H1 (cell line): Measurements from ENCODE around the gene NRDE2. TPM values are rescaled to one million over a fixed set of nuclear protein-coding genes. Genes with fewer than 3 reads are reported as not detected.

Source experiments
- CTCF ChIA-PET: fragments of 300-600 bp; sonication (Branson Sonifier 250); formaldehyde crosslinking; loops from one replicate; lab custom pipeline; 2021; ENCODE audit not compliant: partially characterized antibody; lab: Charles Lee
- POLR2A ChIA-PET: fragments of 300-600 bp; sonication (Branson Sonifier 250); formaldehyde crosslinking; loops from one replicate; lab custom pipeline; 2021; ENCODE audit warnings: inconsistent platforms; ENCODE audit not compliant: partially characterized antibody; lab: Charles Lee
- DNase-seq, 2 experiments: peaks; one replicate each; pipeline versions ENCODE4 v3.0.0 to v3.0.0-alpha.2; 2010 to 2022; ENCODE audit warnings: low spot score in 2 of 2, low read depth in 1 of 2, mixed read lengths in 1 of 2
- FAIRE-seq: peaks from 2 replicates; lab custom pipeline; 2011; peaks lifted over from hg19 to GRCh38; lab: Jason Lieb, UNC
- H2AFZ ChIP-seq: 2 replicates; pipeline ENCODE4 v1.8.1; 2012; ENCODE audit warnings: low read length, inconsistent platforms
- H2AK5ac ChIP-seq: 2 replicates; pipeline ENCODE4 v1.6.1; 2013; ENCODE audit warnings: low read depth, low read length
- H2BK120ac ChIP-seq: replicated peaks from 2 replicates; pipeline ENCODE3; 2013; ENCODE audit warnings: low read depth, low read length, inconsistent platforms
- H2BK12ac ChIP-seq: 2 replicates; pipeline ENCODE4 v1.6.1; 2013; ENCODE audit warnings: low read depth, low read length
- H2BK15ac ChIP-seq: 2 replicates; pipeline ENCODE4 v1.6.1; 2013; ENCODE audit warnings: low read length
- H2BK20ac ChIP-seq: 2 replicates; pipeline ENCODE4 v1.6.1; 2013; ENCODE audit warnings: low read length
- H2BK5ac ChIP-seq: 2 replicates; pipeline ENCODE4 v1.6.1; 2013; ENCODE audit warnings: low read depth, low read length
- H3K14ac ChIP-seq: 2 replicates; pipeline ENCODE4 v1.6.1; 2013; ENCODE audit warnings: inconsistent platforms; ENCODE audit not compliant: insufficient read length
- H3K18ac ChIP-seq: 2 replicates; pipeline ENCODE4 v1.6.1; 2013; ENCODE audit warnings: low read length; ENCODE audit errors: extremely low read depth
- H3K23ac ChIP-seq: 2 replicates; pipeline ENCODE4 v1.6.1; 2013; ENCODE audit warnings: inconsistent platforms; ENCODE audit not compliant: insufficient read length
- H3K23me2 ChIP-seq: 2 replicates; pipeline ENCODE4 v1.6.1; 2013; ENCODE audit warnings: low read depth, low read length
- H3K27ac ChIP-seq: 2 replicates; pipeline ENCODE4 v1.6.1; 2011; ENCODE audit warnings: low read depth, low read length, inconsistent platforms
- H3K27me3 ChIP-seq, 4 experiments: replicated peaks in 1 of 4; 1 replicate in 1 of 4; 2 replicates in 3 of 4; pipeline versions ENCODE4 v1.6.1 to v1.8.1; 2011 to 2013; ENCODE audit warnings: low read length in 3 of 4, mild to moderate bottlenecking in 3 of 4, inconsistent platforms in 2 of 4, mixed read lengths in 2 of 4, moderate library complexity in 1 of 4; ENCODE audit not compliant: control insufficient read depth in 3 of 4, insufficient read depth in 3 of 4; ENCODE audit errors: extremely low read depth in 1 of 4
- H3K36me3 ChIP-seq, 4 experiments: 2 replicates each; pipeline versions ENCODE4 v1.6.1 to v1.8.1; 2011 to 2013; ENCODE audit warnings: mild to moderate bottlenecking in 4 of 4, low read length in 3 of 4, moderate library complexity in 2 of 4, control low read depth in 1 of 4, inconsistent platforms in 1 of 4; ENCODE audit not compliant: insufficient read depth in 4 of 4, control insufficient read depth in 2 of 4
- H3K4ac ChIP-seq: replicated peaks from 2 replicates; pipeline ENCODE3; 2013; ENCODE audit warnings: low read length, low read depth, mixed read lengths, inconsistent platforms; ENCODE audit not compliant: insufficient read length
- H3K4me1 ChIP-seq, 4 experiments: replicated peaks in 1 of 4; 1 replicate in 1 of 4; 2 replicates in 3 of 4; pipeline versions ENCODE4 v1.6.1 to v1.8.1; 2011 to 2013; ENCODE audit warnings: low read length in 3 of 4, inconsistent platforms in 2 of 4, mixed read lengths in 1 of 4; ENCODE audit not compliant: insufficient read depth in 4 of 4, control insufficient read depth in 3 of 4
- H3K4me2 ChIP-seq, 2 experiments: 2 replicates each; pipeline versions ENCODE4 v1.6.1 to v1.8.1; 2011 to 2013; ENCODE audit warnings: low read depth in 2 of 2, low read length in 2 of 2, control low read depth in 1 of 2, inconsistent platforms in 1 of 2, mild to moderate bottlenecking in 1 of 2; ENCODE audit not compliant: insufficient read depth in 1 of 2
- H3K4me3 ChIP-seq, 4 experiments: fragments of 200-600, 300-600 bp in 1 of 4; sonication (generic), shearing (Covaris generic), sonication (Bioruptor Twin) in 1 of 4; 2 replicates each; pipeline versions ENCODE4 v1.5.1 to v1.8.1; 2011 to 2016; ENCODE audit warnings: low read length in 4 of 4, low read depth in 3 of 4, control low read depth in 2 of 4, inconsistent platforms in 2 of 4, mild to moderate bottlenecking in 2 of 4, mixed read lengths in 1 of 4, moderate library complexity in 1 of 4; ENCODE audit not compliant: insufficient read depth in 2 of 4; ENCODE audit errors: extremely low read depth in 1 of 4
- H3K56ac ChIP-seq: replicated peaks from 2 replicates; pipeline ENCODE3; 2013; ENCODE audit warnings: low read depth, mild to moderate bottlenecking, mixed read lengths, low read length, inconsistent platforms; ENCODE audit not compliant: insufficient read length
- H3K79me1 ChIP-seq: 2 replicates; pipeline ENCODE4 v1.6.1; 2013; ENCODE audit warnings: low read depth, low read length, control low read depth
- H3K79me2 ChIP-seq, 2 experiments: 2 replicates each; pipeline versions ENCODE4 v1.6.1 to v1.8.1; 2012 to 2013; ENCODE audit warnings: low read length in 2 of 2, mild to moderate bottlenecking in 2 of 2, inconsistent platforms in 1 of 2; ENCODE audit not compliant: insufficient read depth in 2 of 2, control insufficient read depth in 1 of 2
- H3K9ac ChIP-seq, 4 experiments: replicated peaks in 1 of 4; 1 replicate in 1 of 4; 2 replicates in 3 of 4; pipeline versions ENCODE4 v1.6.1 to v1.8.1; 2011 to 2013; ENCODE audit warnings: low read depth in 3 of 4, low read length in 3 of 4, control low read depth in 2 of 4, mild to moderate bottlenecking in 2 of 4, moderate library complexity in 2 of 4, inconsistent platforms in 1 of 4; ENCODE audit errors: extremely low read depth in 1 of 4
- H3K9me3 ChIP-seq, 2 experiments: 2 replicates each; pipeline versions ENCODE4 v1.6.1 to v1.8.1; 2012 to 2013; ENCODE audit warnings: mild to moderate bottlenecking in 2 of 2, moderate library complexity in 2 of 2, control low read depth in 1 of 2, inconsistent platforms in 1 of 2, low read depth in 1 of 2, low read length in 1 of 2, mixed read lengths in 1 of 2; ENCODE audit not compliant: insufficient read depth in 2 of 2
- H4K20me1 ChIP-seq, 2 experiments: replicated peaks in 1 of 2; 2 replicates each; pipeline versions ENCODE3 to v1.8.1; 2011 to 2013; ENCODE audit warnings: inconsistent platforms in 2 of 2, low read length in 2 of 2, mild to moderate bottlenecking in 1 of 2; ENCODE audit not compliant: insufficient read depth in 2 of 2, control insufficient read depth in 1 of 2
- H4K5ac ChIP-seq: 2 replicates; pipeline ENCODE4 v1.6.1; 2013; ENCODE audit warnings: low read length, low read depth, mixed read lengths, inconsistent platforms; ENCODE audit not compliant: insufficient read length
- H4K8ac ChIP-seq: 2 replicates; pipeline ENCODE4 v1.8.0; 2013; ENCODE audit warnings: mild to moderate bottlenecking, moderate library complexity, low read length, inconsistent platforms; ENCODE audit not compliant: insufficient read depth; ENCODE audit errors: extremely low read depth
- H4K91ac ChIP-seq: replicated peaks from 2 replicates; pipeline ENCODE3; 2013; ENCODE audit warnings: low read length, mixed read lengths, inconsistent platforms; ENCODE audit not compliant: insufficient read length
- ASH2L ChIP-seq: fragments of 200-600, 300-600 bp; sonication (generic); IDR thresholded peaks from one replicate; pipeline ENCODE4 v1.7.1; 2017; ENCODE audit warnings: low read length
- POU5F1 ChIP-seq: IDR thresholded peaks from 2 replicates; pipeline ENCODE4 v1.6.1; 2011; ENCODE audit warnings: low read depth, mild to moderate bottlenecking, low read length, moderate library complexity
- SIRT6 ChIP-seq: IDR thresholded peaks from one replicate; pipeline ENCODE4 v1.7.1; 2012; ENCODE audit warnings: low read length, inconsistent platforms
- SRF ChIP-seq: IDR thresholded peaks from 2 replicates; pipeline ENCODE4 v1.6.1; 2011; ENCODE audit warnings: mild to moderate bottlenecking, low read depth, low read length, moderate library complexity
- SUZ12 ChIP-seq: fragments of 200-600 bp; sonication (generic); IDR thresholded peaks from 2 replicates; pipeline ENCODE4 v1.6.1; 2012; ENCODE audit warnings: mild to moderate bottlenecking, inconsistent platforms, low read length, moderate library complexity, mixed read lengths
- WGBS, 2 experiments: shearing (Covaris generic) in 1 of 2; methylation state at CpG; one replicate each; pipeline versions ENCODE4 v1.1.6 to v1.1.7; 2013 to 2015; ENCODE audit warnings: low lambda C conversion rate in 2 of 2, mixed read lengths in 2 of 2, inconsistent platforms in 1 of 2, low coverage in 1 of 2, missing lambda C conversion rate in 1 of 2; ENCODE audit not compliant: insufficient replicate concordance in 2 of 2, insufficient coverage in 1 of 2, insufficient read length in 1 of 2; ENCODE audit errors: extremely low coverage in 1 of 2, missing lambda C conversion rate in 1 of 2; 5-methylcytosine and 5-hydroxymethylcytosine counted together
- polyA plus RNA-seq, 7 experiments: library from polyadenylated mRNA; depleted of rRNA in 3 of 7; stranded (reverse) in 5 of 7; unstranded in 2 of 7; fragments of >200 nt in 5 of 7; fragments of 200-250 nt in 2 of 7; gene quantifications; 1 replicate in 5 of 7; 2 replicates in 1 of 7; 4 replicates in 1 of 7; pipeline versions ENCODE4 v1.2.1 to v1.2.3, GENCODE V29; 2011 to 2013; ENCODE audit warnings: missing spikeins in 2 of 7, mixed read lengths in 2 of 7
- total RNA-seq: library from RNA; stranded (reverse); fragmentation: NEBNext Ultra II Directional; extraction: Animal tissue kit (Norgen Biotek cat#: 25700); gene quantifications from 2 replicates; pipeline ENCODE4 v1.2.1, GENCODE V29; 2021

Gene NRDE2
- total and polyA plus RNA-seq, 2 of the 8 experiments (the other 6 are each of a cell fraction or from before 2014, with no cell fraction given) = 4.9 to 12.1 TPM

DNA sequence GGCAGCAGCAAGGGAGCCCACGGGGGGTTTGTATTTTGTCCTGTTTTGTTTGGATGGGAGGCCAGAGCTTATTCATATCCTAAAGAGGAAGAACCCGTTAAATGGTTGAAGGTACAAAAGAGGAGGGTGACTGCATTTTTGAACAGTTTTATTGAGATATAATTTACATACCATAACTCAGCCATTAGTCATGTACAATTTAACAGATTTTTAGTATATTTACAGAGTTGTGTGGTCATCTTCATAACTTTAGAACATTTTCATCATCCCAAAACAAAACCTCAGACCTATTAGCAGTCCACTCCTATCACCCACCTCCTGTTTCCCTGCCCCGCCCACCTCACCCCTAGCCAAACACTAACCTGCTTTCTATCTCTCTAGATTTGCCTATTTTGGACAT lies 12.6 kb downstream of the NRDE2 start:
- DNase-seq = no peak
- H2BK12ac ChIP-seq = no peak overlapping the region
- no peaks in the 10 kb centered on the region for H3K23me2 ChIP-seq
- H3K9ac ChIP-seq = no peak overlapping the region
- no peaks in the 10 kb centered on the region for H3K4me1 ChIP-seq
- no peak overlapping the region for H4K8ac ChIP-seq
- H3K79me2 ChIP-seq = peaks cover 0 to 8% of the 10 kb centered on the region in 2 experiments; a peak in 1 of 4 replicates
- H3K56ac ChIP-seq = no peak overlapping the region
- no peak for FAIRE-seq
- TF ChIP-seq SUZ12 (no peak), POU5F1 (no peak), SRF (no peak), SIRT6 (no peak), ASH2L (no peak)
- no peak overlapping the region for H2BK15ac ChIP-seq
- H2AFZ ChIP-seq = no peak overlapping the region
- no peak overlapping the region for H4K91ac ChIP-seq
- no peak overlapping the region for H3K18ac ChIP-seq
- POLR2A ChIA-PET = interaction anchor here (1.9 kb wide), 1 partner anchor 11 kb away, joined by 5 read pairs; no protein-coding TSS in a partner anchor
- 91% methylated on average over 3 of the region's 3 CpGs; no CpG with 5 or more reads in 1 of the 2 experiments for WGBS, 2 experiments
- no peaks in the 10 kb centered on the region for H4K20me1 ChIP-seq
- no peak overlapping the region for H3K4me2 ChIP-seq
- H2AK5ac ChIP-seq = no peak overlapping the region
- no peak overlapping the region for H2BK20ac ChIP-seq
- H2BK120ac ChIP-seq = no peak overlapping the region
- no peak overlapping the region for H3K23ac ChIP-seq
- no peak overlapping the region for H2BK5ac ChIP-seq
- no peak overlapping the region for H3K14ac ChIP-seq
- H4K5ac ChIP-seq = no peak overlapping the region
- peaks cover 2 to 23% (median 3%) of the 10 kb centered on the region in 4 experiments; a peak in 5 of 8 replicates for H3K36me3 ChIP-seq
- H3K9me3 ChIP-seq = no peaks in the 10 kb centered on the region
- H3K4ac ChIP-seq = no peak overlapping the region
- H3K79me1 ChIP-seq = no peaks in the 10 kb centered on the region; the same call in 1 of the 2 replicates
- no peak overlapping the region for H3K27ac ChIP-seq
- CTCF ChIA-PET = interaction anchor here (0.8 to 1.9 kb wide), 6 partner anchors 9 to 234 kb away, joined by 3 to 5 read pairs (median 3); no protein-coding TSS in a partner anchor
- H3K27me3 ChIP-seq = no peaks in the 10 kb centered on the region
- no peak overlapping the region for H3K4me3 ChIP-seq
